HEK293 (cell line): ENCODE measurements around the gene GIT1.

Experiments used
- CTCF ChIA-PET: fragments of 350-600 bp; formaldehyde crosslinking; extraction: SDS; loops from one replicate; lab custom pipeline; 2021; ENCODE audit warnings: antibody characterized with exemption; lab: Yijun Ruan, JAX
- POLR2A ChIA-PET: fragments of 300-600 bp; formaldehyde crosslinking; extraction: SDS; loops from one replicate; lab custom pipeline; 2020; ENCODE audit warnings: antibody characterized with exemption, inconsistent platforms; lab: Yijun Ruan, JAX
- H3K27ac ChIP-seq: fragments of 200-500 bp; sonication (Bioruptor generic); 2 replicates; pipeline ENCODE4 v1.5.1; 2014; ENCODE audit warnings: low read depth, low read length, control low read depth, inconsistent platforms; ENCODE audit errors: extremely low read depth
- H3K36me3 ChIP-seq, 2 experiments: fragments of 200-500 bp in 1 of 2; sonication (Bioruptor generic) in 1 of 2; 1 replicate in 1 of 2; 2 replicates in 1 of 2; pipeline ENCODE4 v1.5.1; 2014 to 2017; ENCODE audit warnings: inconsistent platforms in 2 of 2, low read length in 2 of 2; ENCODE audit not compliant: control insufficient read depth in 2 of 2, insufficient read depth in 1 of 2
- H3K4me1 ChIP-seq: fragments of 200-500 bp; sonication (Bioruptor generic); 2 replicates; pipeline ENCODE4 v1.5.1; 2014; ENCODE audit warnings: mild to moderate bottlenecking, low read length, inconsistent platforms; ENCODE audit not compliant: control insufficient read depth, insufficient read depth
- H3K4me3 ChIP-seq: 2 replicates; pipeline ENCODE4 v1.5.1; 2011; ENCODE audit warnings: low read depth, mild to moderate bottlenecking, control low read depth, low read length, moderate library complexity
- H3K9me3 ChIP-seq: fragments of 200-500 bp; sonication (Bioruptor generic); 2 replicates; pipeline ENCODE4 v1.5.1; 2014; ENCODE audit warnings: low read depth, low read length, inconsistent platforms; ENCODE audit not compliant: control insufficient read depth, insufficient read depth
- KLF8 ChIP-seq: fragments of 450-650 bp; formaldehyde crosslinking; IDR thresholded peaks from 2 replicates; pipeline ENCODE4 v1.5.1; 2016; ENCODE audit warnings: missing biosample characterization, missing genetic modification characterization
- MYNN ChIP-seq: fragments of 450-650 bp; formaldehyde crosslinking; IDR thresholded peaks from 2 replicates; pipeline ENCODE4 v1.5.1; 2016; ENCODE audit warnings: missing biosample characterization, missing genetic modification characterization, borderline replicate concordance
- MZF1 ChIP-seq: fragments of 450-650 bp; formaldehyde crosslinking; IDR thresholded peaks from 2 replicates; pipeline ENCODE4 v1.5.1; 2017; ENCODE audit warnings: missing biosample characterization, missing genetic modification characterization, borderline replicate concordance
- OVOL3 ChIP-seq: fragments of 450-650 bp; formaldehyde crosslinking; IDR thresholded peaks from 2 replicates; pipeline ENCODE4 v1.5.1; 2016; ENCODE audit warnings: missing biosample characterization, missing genetic modification characterization
- YY2 ChIP-seq: fragments of 450-650 bp; formaldehyde crosslinking; IDR thresholded peaks from 2 replicates; pipeline ENCODE4 v1.5.1; 2016; ENCODE audit warnings: missing biosample characterization, missing genetic modification characterization
- ZNF266 ChIP-seq: fragments of 450-650 bp; formaldehyde crosslinking; IDR thresholded peaks from 2 replicates; pipeline ENCODE4 v1.5.1; 2016; ENCODE audit warnings: missing biosample characterization, missing genetic modification characterization, low read depth
- ZNF335 ChIP-seq: fragments of 450-650 bp; formaldehyde crosslinking; conservative IDR thresholded peaks from 2 replicates; pipeline ENCODE4 v1.5.1; 2016; ENCODE audit warnings: missing biosample characterization, missing genetic modification characterization
- ZNF416 ChIP-seq: fragments of 450-650 bp; formaldehyde crosslinking; IDR thresholded peaks from 2 replicates; pipeline ENCODE4 v1.5.1; 2016; ENCODE audit warnings: missing biosample characterization, missing genetic modification characterization
- ZNF433 ChIP-seq: fragments of 450-650 bp; formaldehyde crosslinking; IDR thresholded peaks from 2 replicates; pipeline ENCODE4 v1.5.1; 2016; ENCODE audit warnings: missing biosample characterization, missing genetic modification characterization, low read depth
- ZNF521 ChIP-seq: fragments of 450-650 bp; formaldehyde crosslinking; IDR thresholded peaks from 2 replicates; pipeline ENCODE4 v1.5.1; 2017; ENCODE audit warnings: missing biosample characterization, mild to moderate bottlenecking, missing genetic modification characterization
- ZNF530 ChIP-seq: fragments of 450-650 bp; formaldehyde crosslinking; IDR thresholded peaks from 2 replicates; pipeline ENCODE4 v1.5.1; 2016; ENCODE audit warnings: low read depth, missing biosample characterization, missing genetic modification characterization
- ZNF610 ChIP-seq: fragments of 450-650 bp; formaldehyde crosslinking; IDR thresholded peaks from 2 replicates; pipeline ENCODE4 v1.5.1; 2016; ENCODE audit warnings: missing biosample characterization, missing genetic modification characterization, borderline replicate concordance
- TF ChIP-seq, protein P1 (sequence below): fragments of 450-650 bp; formaldehyde crosslinking; IDR thresholded peaks from 2 replicates; pipeline ENCODE4 v1.5.1; 2016; ENCODE audit warnings: missing biosample characterization, missing genetic modification characterization
- TF ChIP-seq, protein P2 (sequence below): sonication (generic); formaldehyde crosslinking; IDR thresholded peaks from 2 replicates; pipeline ENCODE4 v1.8.1; 2022; ENCODE audit warnings: mild to moderate bottlenecking, moderate library complexity, missing genetic modification reagents
- TF ChIP-seq, protein P3 (sequence below): fragments of 450-650 bp; formaldehyde crosslinking; IDR thresholded peaks from 2 replicates; pipeline ENCODE4 v1.5.1; 2016; ENCODE audit warnings: missing biosample characterization, missing genetic modification characterization, borderline replicate concordance
- TF ChIP-seq, protein P4 (sequence below): fragments of 450-650 bp; formaldehyde crosslinking; IDR thresholded peaks from 2 replicates; pipeline ENCODE4 v1.5.1; 2016; ENCODE audit warnings: missing biosample characterization, missing genetic modification characterization, borderline replicate concordance
- TF ChIP-seq, protein P5 (sequence below): fragments of 450-650 bp; formaldehyde crosslinking; IDR thresholded peaks from 2 replicates; pipeline ENCODE4 v1.5.1; 2016; ENCODE audit warnings: missing biosample characterization, missing genetic modification characterization, low read depth
- TF ChIP-seq, protein P6 (sequence below): fragments of 450-650 bp; formaldehyde crosslinking; IDR thresholded peaks from 2 replicates; pipeline ENCODE4 v1.5.1; 2017; ENCODE audit warnings: missing biosample characterization, missing genetic modification characterization
- TF ChIP-seq, protein P7 (sequence below): fragments of 450-650 bp; formaldehyde crosslinking; IDR thresholded peaks from 2 replicates; pipeline ENCODE4 v1.5.1; 2016; ENCODE audit warnings: missing biosample characterization, missing genetic modification characterization

The GIT1 gene

DNA sequence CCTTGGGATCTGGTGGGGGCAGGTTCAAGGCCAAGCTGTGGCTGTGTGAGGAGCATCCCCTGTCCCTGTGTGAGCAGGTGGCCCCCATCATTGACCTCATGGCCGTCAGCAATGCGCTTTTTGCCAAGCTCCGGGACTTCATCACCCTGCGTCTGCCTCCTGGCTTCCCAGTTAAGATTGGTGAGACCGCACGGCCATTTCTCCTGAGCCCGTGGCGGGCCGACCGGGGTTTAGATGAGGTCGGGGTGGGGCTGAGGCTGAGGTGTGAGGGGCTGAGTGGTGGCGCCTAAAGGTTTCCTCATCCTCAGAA is 22.6 kb upstream of the GIT1 start:
- H3K27ac ChIP-seq, result no peak overlapping the region
- no peaks in the 10 kb centered on the region for H3K4me1 ChIP-seq
- no peak overlapping the region for H3K4me3 ChIP-seq
- ChIA-PET CTCF (interaction anchor here (0.5 to 0.6 kb wide), 2 partner anchors 252 to 728 kb away, joined by 3 read pairs; no protein-coding TSS in a partner anchor), POLR2A (no interaction called here)
- no peaks in the 10 kb centered on the region for H3K9me3 ChIP-seq
- TF ChIP-seq, protein P1, sequence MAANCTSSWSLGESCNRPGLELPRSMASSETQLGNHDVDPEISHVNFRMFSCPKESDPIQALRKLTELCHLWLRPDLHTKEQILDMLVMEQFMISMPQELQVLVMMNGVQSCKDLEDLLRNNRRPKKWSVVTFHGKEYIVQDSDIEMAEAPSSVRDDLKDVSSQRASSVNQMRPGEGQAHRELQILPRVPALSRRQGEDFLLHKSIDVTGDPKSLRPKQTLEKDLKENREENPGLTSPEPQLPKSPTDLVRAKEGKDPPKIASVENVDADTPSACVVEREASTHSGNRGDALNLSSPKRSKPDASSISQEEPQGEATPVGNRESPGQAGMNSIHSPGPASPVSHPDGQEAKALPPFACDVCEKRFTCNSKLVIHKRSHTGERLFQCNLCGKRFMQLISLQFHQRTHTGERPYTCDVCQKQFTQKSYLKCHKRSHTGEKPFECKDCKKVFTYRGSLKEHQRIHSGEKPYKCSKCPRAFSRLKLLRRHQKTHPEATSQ (tag by site-specific recombination), result no peak
- no peak for TF ChIP-seq KLF8 (tag by site-specific recombination)
- TF ChIP-seq, protein P2, sequence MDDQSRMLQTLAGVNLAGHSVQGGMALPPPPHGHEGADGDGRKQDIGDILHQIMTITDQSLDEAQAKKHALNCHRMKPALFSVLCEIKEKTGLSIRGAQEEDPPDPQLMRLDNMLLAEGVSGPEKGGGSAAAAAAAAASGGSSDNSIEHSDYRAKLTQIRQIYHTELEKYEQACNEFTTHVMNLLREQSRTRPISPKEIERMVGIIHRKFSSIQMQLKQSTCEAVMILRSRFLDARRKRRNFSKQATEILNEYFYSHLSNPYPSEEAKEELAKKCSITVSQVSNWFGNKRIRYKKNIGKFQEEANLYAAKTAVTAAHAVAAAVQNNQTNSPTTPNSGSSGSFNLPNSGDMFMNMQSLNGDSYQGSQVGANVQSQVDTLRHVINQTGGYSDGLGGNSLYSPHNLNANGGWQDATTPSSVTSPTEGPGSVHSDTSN (CRISPR knock-in tag), result no peak
- no peak for TF ChIP-seq ZNF521 (tag by site-specific recombination)
- TF ChIP-seq OVOL3 (tag by site-specific recombination), result no peak
- TF ChIP-seq ZNF530 (tag by site-specific recombination), result no peak
- no peak for TF ChIP-seq ZNF610 (tag by site-specific recombination)
- TF ChIP-seq, protein P3, sequence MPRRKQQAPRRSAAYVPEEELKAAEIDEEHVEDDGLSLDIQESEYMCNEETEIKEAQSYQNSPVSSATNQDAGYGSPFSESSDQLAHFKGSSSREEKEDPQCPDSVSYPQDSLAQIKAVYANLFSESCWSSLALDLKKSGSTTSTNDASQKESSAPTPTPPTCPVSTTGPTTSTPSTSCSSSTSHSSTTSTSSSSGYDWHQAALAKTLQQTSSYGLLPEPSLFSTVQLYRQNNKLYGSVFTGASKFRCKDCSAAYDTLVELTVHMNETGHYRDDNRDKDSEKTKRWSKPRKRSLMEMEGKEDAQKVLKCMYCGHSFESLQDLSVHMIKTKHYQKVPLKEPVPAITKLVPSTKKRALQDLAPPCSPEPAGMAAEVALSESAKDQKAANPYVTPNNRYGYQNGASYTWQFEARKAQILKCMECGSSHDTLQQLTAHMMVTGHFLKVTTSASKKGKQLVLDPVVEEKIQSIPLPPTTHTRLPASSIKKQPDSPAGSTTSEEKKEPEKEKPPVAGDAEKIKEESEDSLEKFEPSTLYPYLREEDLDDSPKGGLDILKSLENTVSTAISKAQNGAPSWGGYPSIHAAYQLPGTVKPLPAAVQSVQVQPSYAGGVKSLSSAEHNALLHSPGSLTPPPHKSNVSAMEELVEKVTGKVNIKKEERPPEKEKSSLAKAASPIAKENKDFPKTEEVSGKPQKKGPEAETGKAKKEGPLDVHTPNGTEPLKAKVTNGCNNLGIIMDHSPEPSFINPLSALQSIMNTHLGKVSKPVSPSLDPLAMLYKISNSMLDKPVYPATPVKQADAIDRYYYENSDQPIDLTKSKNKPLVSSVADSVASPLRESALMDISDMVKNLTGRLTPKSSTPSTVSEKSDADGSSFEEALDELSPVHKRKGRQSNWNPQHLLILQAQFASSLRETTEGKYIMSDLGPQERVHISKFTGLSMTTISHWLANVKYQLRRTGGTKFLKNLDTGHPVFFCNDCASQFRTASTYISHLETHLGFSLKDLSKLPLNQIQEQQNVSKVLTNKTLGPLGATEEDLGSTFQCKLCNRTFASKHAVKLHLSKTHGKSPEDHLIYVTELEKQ (tag by site-specific recombination), result no peak
- no peak for TF ChIP-seq ZNF266
- no peak for TF ChIP-seq ZNF416
- TF ChIP-seq MYNN (tag by site-specific recombination), result no peak
- TF ChIP-seq, protein P4, sequence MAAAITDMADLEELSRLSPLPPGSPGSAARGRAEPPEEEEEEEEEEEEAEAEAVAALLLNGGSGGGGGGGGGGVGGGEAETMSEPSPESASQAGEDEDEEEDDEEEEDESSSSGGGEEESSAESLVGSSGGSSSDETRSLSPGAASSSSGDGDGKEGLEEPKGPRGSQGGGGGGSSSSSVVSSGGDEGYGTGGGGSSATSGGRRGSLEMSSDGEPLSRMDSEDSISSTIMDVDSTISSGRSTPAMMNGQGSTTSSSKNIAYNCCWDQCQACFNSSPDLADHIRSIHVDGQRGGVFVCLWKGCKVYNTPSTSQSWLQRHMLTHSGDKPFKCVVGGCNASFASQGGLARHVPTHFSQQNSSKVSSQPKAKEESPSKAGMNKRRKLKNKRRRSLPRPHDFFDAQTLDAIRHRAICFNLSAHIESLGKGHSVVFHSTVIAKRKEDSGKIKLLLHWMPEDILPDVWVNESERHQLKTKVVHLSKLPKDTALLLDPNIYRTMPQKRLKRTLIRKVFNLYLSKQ (tag by site-specific recombination), result no peak
- TF ChIP-seq, protein P5, sequence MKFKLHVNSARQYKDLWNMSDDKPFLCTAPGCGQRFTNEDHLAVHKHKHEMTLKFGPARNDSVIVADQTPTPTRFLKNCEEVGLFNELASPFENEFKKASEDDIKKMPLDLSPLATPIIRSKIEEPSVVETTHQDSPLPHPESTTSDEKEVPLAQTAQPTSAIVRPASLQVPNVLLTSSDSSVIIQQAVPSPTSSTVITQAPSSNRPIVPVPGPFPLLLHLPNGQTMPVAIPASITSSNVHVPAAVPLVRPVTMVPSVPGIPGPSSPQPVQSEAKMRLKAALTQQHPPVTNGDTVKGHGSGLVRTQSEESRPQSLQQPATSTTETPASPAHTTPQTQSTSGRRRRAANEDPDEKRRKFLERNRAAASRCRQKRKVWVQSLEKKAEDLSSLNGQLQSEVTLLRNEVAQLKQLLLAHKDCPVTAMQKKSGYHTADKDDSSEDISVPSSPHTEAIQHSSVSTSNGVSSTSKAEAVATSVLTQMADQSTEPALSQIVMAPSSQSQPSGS (tag by site-specific recombination), result no peak
- TF ChIP-seq, protein P6, sequence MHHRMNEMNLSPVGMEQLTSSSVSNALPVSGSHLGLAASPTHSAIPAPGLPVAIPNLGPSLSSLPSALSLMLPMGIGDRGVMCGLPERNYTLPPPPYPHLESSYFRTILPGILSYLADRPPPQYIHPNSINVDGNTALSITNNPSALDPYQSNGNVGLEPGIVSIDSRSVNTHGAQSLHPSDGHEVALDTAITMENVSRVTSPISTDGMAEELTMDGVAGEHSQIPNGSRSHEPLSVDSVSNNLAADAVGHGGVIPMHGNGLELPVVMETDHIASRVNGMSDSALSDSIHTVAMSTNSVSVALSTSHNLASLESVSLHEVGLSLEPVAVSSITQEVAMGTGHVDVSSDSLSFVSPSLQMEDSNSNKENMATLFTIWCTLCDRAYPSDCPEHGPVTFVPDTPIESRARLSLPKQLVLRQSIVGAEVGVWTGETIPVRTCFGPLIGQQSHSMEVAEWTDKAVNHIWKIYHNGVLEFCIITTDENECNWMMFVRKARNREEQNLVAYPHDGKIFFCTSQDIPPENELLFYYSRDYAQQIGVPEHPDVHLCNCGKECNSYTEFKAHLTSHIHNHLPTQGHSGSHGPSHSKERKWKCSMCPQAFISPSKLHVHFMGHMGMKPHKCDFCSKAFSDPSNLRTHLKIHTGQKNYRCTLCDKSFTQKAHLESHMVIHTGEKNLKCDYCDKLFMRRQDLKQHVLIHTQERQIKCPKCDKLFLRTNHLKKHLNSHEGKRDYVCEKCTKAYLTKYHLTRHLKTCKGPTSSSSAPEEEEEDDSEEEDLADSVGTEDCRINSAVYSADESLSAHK (tag by site-specific recombination), result no peak
- TF ChIP-seq MZF1, result no peak
- TF ChIP-seq YY2 (tag by site-specific recombination), result no peak
- TF ChIP-seq ZNF433 (tag by site-specific recombination), result no peak
- no peak for TF ChIP-seq ZNF335 (tag by site-specific recombination)
- TF ChIP-seq, protein P7, sequence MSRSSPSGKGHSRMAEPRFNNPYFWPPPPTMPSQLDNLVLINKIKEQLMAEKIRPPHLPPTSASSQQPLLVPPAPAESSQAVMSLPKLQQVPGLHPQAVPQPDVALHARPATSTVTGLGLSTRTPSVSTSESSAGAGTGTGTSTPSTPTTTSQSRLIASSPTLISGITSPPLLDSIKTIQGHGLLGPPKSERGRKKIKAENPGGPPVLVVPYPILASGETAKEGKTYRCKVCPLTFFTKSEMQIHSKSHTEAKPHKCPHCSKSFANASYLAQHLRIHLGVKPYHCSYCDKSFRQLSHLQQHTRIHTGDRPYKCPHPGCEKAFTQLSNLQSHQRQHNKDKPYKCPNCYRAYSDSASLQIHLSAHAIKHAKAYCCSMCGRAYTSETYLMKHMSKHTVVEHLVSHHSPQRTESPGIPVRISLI (tag by site-specific recombination), result no peak
- peaks cover 0 to 45% of the 10 kb centered on the region in 2 experiments; a peak in 1 of 3 replicates for H3K36me3 ChIP-seq
